Suprapubic skin (tissue), 4 donors: Measurements from ENCODE around the gene SPOCK3. TPM values are rescaled to one million over a fixed set of nuclear protein-coding genes. Genes with fewer than 3 reads are reported as not detected.

Experiments used
- DNase-seq, 2 donors: peaks; one replicate each; pipeline ENCODE4 v3.0.0-alpha.2; 2019; ENCODE audit warnings: low spot score in 2 of 2
- H3K27ac ChIP-seq: fragments of 200-600 bp; sonication (generic); one replicate; pipeline ENCODE4 v1.5.1; 2019
- H3K27me3 ChIP-seq: fragments of 200-600 bp; sonication (generic); one replicate; pipeline ENCODE4 v1.5.1; 2019
- H3K36me3 ChIP-seq: fragments of 200-600 bp; sonication (generic); one replicate; pipeline ENCODE4 v1.5.1; 2019
- H3K4me1 ChIP-seq: fragments of 200-600 bp; sonication (generic); one replicate; pipeline ENCODE4 v1.5.1; 2019
- H3K4me3 ChIP-seq: fragments of 200-600 bp; sonication (generic); one replicate; pipeline ENCODE4 v1.5.1; 2019; ENCODE audit warnings: mild to moderate bottlenecking
- H3K9me3 ChIP-seq: fragments of 200-600 bp; sonication (generic); one replicate; pipeline ENCODE4 v1.5.1; 2019
- CTCF ChIP-seq, 2 donors: fragments of 200-600 bp in 1 of 2; fragments of 450-650 bp in 1 of 2; sonication (generic) in 1 of 2; IDR thresholded peaks; one replicate each; pipeline ENCODE4 v1.5.1; 2016 to 2019; ENCODE audit warnings: antibody characterized with exemption in 2 of 2, mild to moderate bottlenecking in 1 of 2, moderate library complexity in 1 of 2
- EP300 ChIP-seq: sonication (generic); formaldehyde crosslinking; IDR thresholded peaks from one replicate; pipeline ENCODE4 v1.6.1; 2017; ENCODE audit warnings: antibody characterized with exemption
- POLR2A ChIP-seq, 2 donors: fragments of 450-650 bp; IDR thresholded peaks; one replicate each; pipeline ENCODE4 v1.6.1; 2017; ENCODE audit warnings: antibody characterized with exemption in 2 of 2, mild to moderate bottlenecking in 2 of 2, moderate library complexity in 2 of 2
- POLR2AphosphoS5 ChIP-seq, 3 donors: sonication (generic); formaldehyde crosslinking; IDR thresholded peaks; one replicate each; pipeline ENCODE4 v1.6.1; 2017; ENCODE audit warnings: antibody characterized with exemption in 3 of 3
- WGBS: methylation state at CpG from one replicate; pipeline ENCODE4 v1.1.5; 2018; 5-methylcytosine and 5-hydroxymethylcytosine counted together
- total RNA-seq, 4 donors: library from RNA; depleted of rRNA; stranded (reverse); fragments of >200 nt; gene quantifications; one replicate each; pipeline ENCODE4 v1.1.0, GENCODE V29; 2016

Gene SPOCK3
- total RNA-seq, 4 donors from 2014 or later: not detected

GRCh38 chr4:167248271-167248670 lies 14.0 kb upstream of the SPOCK3 start:
- no peaks in the 10 kb centered on the region for H3K36me3 ChIP-seq
- no peak overlapping the region for H3K4me3 ChIP-seq
- no peaks in the 10 kb centered on the region for H3K4me1 ChIP-seq
- no peaks in the 10 kb centered on the region for H3K27me3 ChIP-seq
- DNase-seq: no peak
- H3K27ac ChIP-seq: no peak overlapping the region
- 80% methylated on average over 4 of the region's 4 CpGs for WGBS
- no peaks in the 10 kb centered on the region for H3K9me3 ChIP-seq
- TF ChIP-seq EP300: no peak
- TF ChIP-seq POLR2AphosphoS5 (IDR thresholded peaks at IDR 0.05): no peak
- TF ChIP-seq POLR2A (IDR thresholded peaks at IDR 0.05): no peak
- TF ChIP-seq CTCF (IDR thresholded peaks at IDR 0.05): no peak

- TF ChIP-seq POLR2A (IDR thresholded peaks at IDR 0.05) (no peak), EP300 (no peak), POLR2AphosphoS5 (IDR thresholded peaks at IDR 0.05) (no peak), CTCF (IDR thresholded peaks at IDR 0.05) (no peak)
- peaks cover 2% of the 10 kb centered on the region for H3K4me1 ChIP-seq
- H3K9me3 ChIP-seq: no peaks in the 10 kb centered on the region
- DNase-seq: no peak
- H3K36me3 ChIP-seq: no peaks in the 10 kb centered on the region
- H3K27ac ChIP-seq: no peak overlapping the region
- 73% methylated on average over 2 of the region's 2 CpGs for WGBS
- H3K4me3 ChIP-seq: no peak overlapping the region
- peaks cover 7% of the 10 kb centered on the region for H3K27me3 ChIP-seq
Measured at GRCh38 chr4:167239627-167240026, 5.3 kb upstream of the SPOCK3 start.

- H3K9me3 ChIP-seq: no peaks in the 10 kb centered on the region
- no peak overlapping the region for H3K27ac ChIP-seq
- WGBS: 67% methylated on average over 1 of the region's 1 CpG
- H3K27me3 ChIP-seq: peaks cover 21% of the 10 kb centered on the region
- no peak overlapping the region for H3K4me3 ChIP-seq
- TF ChIP-seq CTCF (IDR thresholded peaks at IDR 0.05): no peak
- TF ChIP-seq POLR2AphosphoS5 (IDR thresholded peaks at IDR 0.05): no peak
- DNase-seq: no peak
- H3K36me3 ChIP-seq: no peaks in the 10 kb centered on the region
- peaks cover 16% of the 10 kb centered on the region for H3K4me1 ChIP-seq
Measured at GRCh38 chr4:167238226-167238625, 3.9 kb upstream of the SPOCK3 start.

- peak overlapping the region; percentile 44 for H3K4me3 ChIP-seq
- no peak overlapping the region for H3K27ac ChIP-seq
- H3K4me1 ChIP-seq: peaks cover 18% of the 10 kb centered on the region
- WGBS: 3% methylated on average over 21 of the region's 40 CpGs
- no peak for TF ChIP-seq EP300
- TF ChIP-seq CTCF (IDR thresholded peaks at IDR 0.05): no peak
- no peak for TF ChIP-seq POLR2AphosphoS5 (IDR thresholded peaks at IDR 0.05)
- no peak for TF ChIP-seq POLR2A (IDR thresholded peaks at IDR 0.05)
- H3K27me3 ChIP-seq: peaks cover 29% of the 10 kb centered on the region
- DNase-seq: no peak
- H3K9me3 ChIP-seq: no peaks in the 10 kb centered on the region
- H3K36me3 ChIP-seq: no peaks in the 10 kb centered on the region
Measured at GRCh38 chr4:167233685-167234315, 494 bp downstream of the SPOCK3 start.

- peaks cover 29% of the 10 kb centered on the region for H3K27me3 ChIP-seq
- TF ChIP-seq CTCF (IDR thresholded peaks at IDR 0.05) (no peak), POLR2A (IDR thresholded peaks at IDR 0.05) (no peak), EP300 (no peak), POLR2AphosphoS5 (IDR thresholded peaks at IDR 0.05) (no peak)
- no peak overlapping the region for H3K27ac ChIP-seq
- WGBS: 34% methylated on average over 24 of the region's 25 CpGs
- peaks cover 18% of the 10 kb centered on the region for H3K4me1 ChIP-seq
- H3K9me3 ChIP-seq: no peaks in the 10 kb centered on the region
- DNase-seq: no peak
- H3K36me3 ChIP-seq: no peaks in the 10 kb centered on the region
- H3K4me3 ChIP-seq: peak overlapping the region; percentile 44
Measured at GRCh38 chr4:167232805-167233684, 1.2 kb downstream of the SPOCK3 start.
